Ectodermal cell (in vitro differentiated cells): ENCODE data around the gene XYLT1.

Source experiments
- H3K27ac ChIP-seq: 2 replicates; pipeline ENCODE4 v1.7.0; 2013; ENCODE audit warnings: mild to moderate bottlenecking, low read depth, low read length; ENCODE audit not compliant: insufficient read depth, poor library complexity, severe bottlenecking
- H3K27me3 ChIP-seq: 2 replicates; pipeline ENCODE4 v1.7.0; 2013; ENCODE audit warnings: mild to moderate bottlenecking, low read length; ENCODE audit not compliant: insufficient read depth, control insufficient read depth, poor library complexity, severe bottlenecking
- H3K36me3 ChIP-seq: one replicate; pipeline ENCODE4 v1.7.0; 2013; ENCODE audit warnings: low read length; ENCODE audit not compliant: control insufficient read depth, insufficient read depth
- H3K4me1 ChIP-seq: one replicate; pipeline ENCODE4 v1.7.0; 2013; ENCODE audit warnings: low read length; ENCODE audit not compliant: control insufficient read depth, insufficient read depth
- H3K4me3 ChIP-seq: 2 replicates; pipeline ENCODE4 v1.7.0; 2013; ENCODE audit warnings: low read depth, low read length, control low read depth; ENCODE audit not compliant: insufficient read depth
- H3K9me3 ChIP-seq: 2 replicates; pipeline ENCODE4 v1.7.0; 2013; ENCODE audit warnings: mild to moderate bottlenecking, low read length, moderate library complexity; ENCODE audit not compliant: control insufficient read depth
- WGBS, 2 experiments: methylation state at CpG; one replicate each; pipeline ENCODE4 v1.1.7; 2013; ENCODE audit warnings: missing lambda C conversion rate in 2 of 2; 5-methylcytosine and 5-hydroxymethylcytosine counted together

XYLT1 gene

DNA sequence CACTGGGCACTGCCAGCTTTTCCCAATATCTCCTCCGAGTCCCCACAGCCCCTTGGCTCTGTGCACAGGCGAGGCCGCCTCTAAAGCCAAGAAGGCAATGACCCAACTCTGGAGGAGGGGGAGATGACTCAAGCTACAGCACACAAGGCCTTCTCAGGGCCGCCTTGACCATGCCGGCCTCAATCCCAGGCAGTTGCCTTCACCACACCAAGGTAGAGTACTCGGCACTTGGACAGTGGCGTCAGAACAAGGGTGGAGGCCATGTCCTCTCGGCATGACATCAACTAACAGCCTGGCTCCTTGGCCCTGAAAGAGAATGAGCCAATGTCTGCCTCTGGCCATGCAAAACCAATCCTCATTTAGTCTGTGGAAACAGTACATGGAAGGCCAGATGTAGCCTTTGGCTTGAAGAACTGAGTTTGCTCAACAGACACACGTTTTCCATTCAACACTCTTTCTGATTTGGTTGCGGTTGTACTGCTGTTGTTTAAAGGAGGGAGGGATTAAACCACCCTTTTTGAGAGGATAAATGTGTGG lies 139.6 kb downstream of the XYLT1 start:
- no peak overlapping the region for H3K4me3 ChIP-seq
- H3K4me1 ChIP-seq = no peaks in the 10 kb centered on the region
- no peaks in the 10 kb centered on the region for H3K9me3 ChIP-seq
- WGBS, 2 experiments = 72 to 76% methylated on average over 10 of the region's 10 CpGs
- no peak overlapping the region for H3K27ac ChIP-seq
- no peaks in the 10 kb centered on the region for H3K27me3 ChIP-seq
- H3K36me3 ChIP-seq = no peaks in the 10 kb centered on the region

DNA sequence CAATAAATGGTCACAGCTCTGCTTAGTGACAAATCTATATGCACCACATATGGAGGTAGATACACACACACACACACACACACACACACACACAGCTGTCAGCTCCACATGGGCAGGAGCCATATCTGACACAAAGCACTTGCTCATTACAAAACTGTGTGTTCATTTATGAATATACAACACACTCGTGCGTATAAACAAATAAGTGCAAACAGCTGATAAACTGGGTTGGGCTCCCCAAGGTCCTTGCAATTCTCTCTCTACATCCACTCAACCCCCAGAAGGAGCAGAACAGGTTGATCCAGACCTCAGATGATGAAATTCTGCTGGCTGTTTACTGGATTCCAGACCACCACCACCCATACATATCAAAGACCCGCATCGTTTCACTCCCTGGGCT lies 140.7 kb downstream of the XYLT1 start:
- 88 to 89% methylated on average over 4 of the region's 4 CpGs for WGBS, 2 experiments

DNA sequence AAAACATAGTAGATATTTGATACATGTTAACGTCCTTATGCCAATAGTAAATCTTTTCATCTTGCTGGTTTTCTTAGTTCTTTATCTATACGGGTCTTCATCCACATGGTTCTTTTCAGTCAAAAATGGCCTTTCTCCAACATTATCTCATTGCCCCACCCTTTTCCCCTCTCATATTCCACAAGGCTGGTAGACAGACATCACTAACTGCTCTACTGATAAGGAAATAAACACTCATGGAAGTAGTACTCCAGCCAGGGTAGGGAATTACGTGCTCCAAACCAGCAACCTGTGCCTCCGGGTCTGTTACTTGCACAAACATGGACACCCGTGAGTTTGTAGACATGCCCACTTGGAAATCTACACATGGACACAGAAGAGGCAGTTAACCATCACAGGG lies 141.4 kb downstream of the XYLT1 start:
- no peaks in the 10 kb centered on the region for H3K36me3 ChIP-seq
- H3K27me3 ChIP-seq = no peaks in the 10 kb centered on the region
- no peak overlapping the region for H3K27ac ChIP-seq
- H3K9me3 ChIP-seq = no peaks in the 10 kb centered on the region
- H3K4me3 ChIP-seq = no peak overlapping the region
- no peaks in the 10 kb centered on the region for H3K4me1 ChIP-seq
- WGBS, 2 experiments = 91 to 95% methylated on average over 5 of the region's 5 CpGs

More for the DNA sequence above, 140.7 kb downstream of the XYLT1 start:
- no peaks in the 10 kb centered on the region for H3K9me3 ChIP-seq
- H3K36me3 ChIP-seq = no peaks in the 10 kb centered on the region
- no peak overlapping the region for H3K4me3 ChIP-seq
- H3K27me3 ChIP-seq = no peaks in the 10 kb centered on the region
- no peaks in the 10 kb centered on the region for H3K4me1 ChIP-seq
- H3K27ac ChIP-seq = no peak overlapping the region

DNA sequence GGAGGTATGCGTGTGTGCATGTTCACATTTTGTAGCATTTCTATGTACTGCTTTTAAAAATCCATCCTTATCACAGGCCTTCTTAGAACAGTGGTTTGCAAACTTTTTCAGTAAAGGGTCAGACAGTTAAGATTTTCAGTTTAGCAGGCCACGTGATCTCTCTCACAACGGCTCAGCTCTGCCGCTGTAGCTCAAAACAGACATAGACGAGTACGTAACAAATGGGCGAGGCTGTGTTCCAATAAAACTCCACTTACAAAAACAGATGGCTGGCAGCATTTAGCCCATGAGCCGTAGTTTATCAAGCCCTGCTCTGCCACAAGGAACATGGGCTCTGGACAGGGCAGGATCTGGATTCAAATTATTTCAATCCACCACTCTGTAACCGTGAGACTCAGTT lies 141.8 kb downstream of the XYLT1 start:
- Histone ChIP-seq H3K4me1 (no peaks in the 10 kb centered on the region), H3K27me3 (no peaks in the 10 kb centered on the region), H3K36me3 (no peaks in the 10 kb centered on the region), H3K9me3 (no peaks in the 10 kb centered on the region), H3K27ac (no peak overlapping the region), H3K4me3 (no peak overlapping the region)
- WGBS, 2 experiments = 91 to 93% methylated on average over 8 to 9 of the region's 9 CpGs

DNA sequence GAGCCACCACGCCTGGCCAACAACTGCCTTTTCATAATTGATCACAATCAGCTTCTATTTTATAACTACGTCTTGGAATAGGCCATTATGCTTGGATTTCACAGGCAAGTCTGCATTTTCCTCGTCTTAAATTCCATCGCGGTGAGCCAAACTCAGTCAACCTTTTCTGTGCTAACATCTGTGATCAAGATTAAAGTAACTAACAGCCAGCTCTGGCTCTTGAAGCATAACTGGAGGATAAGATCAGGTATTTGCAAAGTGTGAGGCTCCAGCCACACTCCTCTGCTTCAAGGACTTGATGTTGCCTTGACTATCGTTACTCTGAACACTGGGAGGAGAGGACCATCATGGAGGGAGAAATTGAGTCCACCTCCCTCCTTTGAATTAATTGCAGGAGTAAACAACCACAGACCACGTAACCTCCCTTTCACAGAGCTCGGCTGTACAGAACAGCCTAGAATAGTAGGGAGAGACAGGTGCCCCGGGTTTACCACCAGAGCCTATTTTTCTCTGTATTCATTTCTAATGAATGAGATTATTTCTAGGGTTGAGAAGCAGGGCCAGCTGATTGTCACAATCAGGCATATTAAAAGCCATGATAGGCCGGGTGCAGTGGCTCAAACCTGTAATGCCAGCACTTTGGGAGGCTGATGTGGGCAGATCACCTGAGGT lies 143.0 kb downstream of the XYLT1 start:
- 96% methylated on average over 10 of the region's 10 CpGs for WGBS, 2 experiments
- Histone ChIP-seq H3K9me3 (no peaks in the 10 kb centered on the region), H3K27me3 (no peaks in the 10 kb centered on the region), H3K27ac (no peak overlapping the region), H3K36me3 (no peaks in the 10 kb centered on the region), H3K4me3 (no peak overlapping the region), H3K4me1 (no peaks in the 10 kb centered on the region)

DNA sequence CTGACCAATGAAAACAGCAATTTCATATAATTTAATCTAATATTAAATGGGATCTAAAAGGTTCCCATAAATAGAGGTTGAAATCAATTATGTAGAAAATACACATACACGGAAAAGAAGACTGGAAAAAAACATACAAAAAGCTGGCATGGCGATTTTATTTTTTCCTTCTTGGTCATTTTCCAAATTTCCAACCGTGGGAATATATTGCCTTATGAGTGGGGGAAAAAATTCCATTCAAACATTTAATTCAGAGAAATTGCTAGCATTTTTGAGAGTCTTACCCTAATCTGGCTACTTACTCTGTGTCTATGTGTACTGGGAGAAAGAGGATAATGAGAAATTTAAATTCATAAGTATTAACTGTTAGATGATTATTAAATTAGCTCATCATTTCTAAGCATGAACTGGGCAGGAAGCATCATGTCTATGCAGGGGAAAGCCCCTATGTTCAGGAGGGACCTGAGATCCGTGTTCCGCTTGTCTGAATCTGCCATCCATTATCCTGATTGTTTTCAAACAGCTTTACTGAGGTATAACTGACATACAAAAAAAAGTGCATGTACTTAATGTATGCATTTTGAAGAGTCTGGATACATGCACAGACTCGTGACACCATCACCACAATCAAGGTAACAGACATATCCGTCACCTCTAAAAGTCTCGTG lies 145.2 kb downstream of the XYLT1 start:
- no peaks in the 10 kb centered on the region for H3K9me3 ChIP-seq
- no peak overlapping the region for H3K4me3 ChIP-seq
- H3K27ac ChIP-seq = no peak overlapping the region
- H3K36me3 ChIP-seq = no peaks in the 10 kb centered on the region
- no peaks in the 10 kb centered on the region for H3K27me3 ChIP-seq
- WGBS, 2 experiments = 96 to 98% methylated on average over 5 to 8 of the region's 8 CpGs
- no peaks in the 10 kb centered on the region for H3K4me1 ChIP-seq

DNA sequence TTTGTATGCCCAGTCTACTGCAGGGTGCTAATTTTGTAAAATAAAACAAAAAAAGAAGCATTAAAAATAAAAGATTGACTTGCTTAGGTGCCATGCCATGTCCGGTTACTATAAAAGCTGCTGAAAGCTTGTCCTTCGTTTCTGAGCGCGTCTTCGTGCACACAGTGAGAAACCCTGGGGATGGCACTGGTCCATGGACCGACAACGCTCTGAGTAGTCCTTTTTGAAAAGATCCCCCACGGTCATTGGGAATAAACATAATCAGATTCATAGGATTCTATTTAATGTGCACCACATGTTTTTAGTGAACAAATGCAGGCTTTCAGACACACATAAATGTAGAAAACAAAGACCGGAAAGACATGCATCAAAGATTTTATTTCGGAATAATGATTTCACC lies 146.3 kb downstream of the XYLT1 start:
- no peaks in the 10 kb centered on the region for H3K36me3 ChIP-seq
- no peaks in the 10 kb centered on the region for H3K9me3 ChIP-seq
- no peak overlapping the region for H3K4me3 ChIP-seq
- no peak overlapping the region for H3K27ac ChIP-seq
- 85 to 87% methylated on average over 10 of the region's 10 CpGs for WGBS, 2 experiments
- no peaks in the 10 kb centered on the region for H3K4me1 ChIP-seq
- H3K27me3 ChIP-seq = no peaks in the 10 kb centered on the region

DNA sequence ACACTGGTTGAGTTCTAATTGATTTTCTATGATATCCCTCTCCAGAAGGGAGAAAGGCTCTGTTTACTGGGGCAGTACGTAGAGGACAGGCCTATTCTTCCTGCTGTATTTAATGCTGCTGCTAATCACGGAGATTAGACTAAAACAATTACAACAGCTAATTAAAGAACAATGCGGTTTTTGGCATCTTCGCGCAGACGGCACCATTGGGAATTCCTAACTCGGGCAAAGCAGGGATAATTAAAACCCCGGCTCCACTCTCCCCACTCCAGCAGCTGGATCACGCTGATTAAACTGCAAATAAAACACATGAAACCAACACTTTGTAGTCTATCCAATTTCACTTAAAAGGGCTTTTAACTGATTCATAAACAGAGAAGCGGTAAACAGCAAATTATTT lies 147.6 kb downstream of the XYLT1 start:
- H3K27me3 ChIP-seq = no peaks in the 10 kb centered on the region
- WGBS, 2 experiments = 73 to 77% methylated on average over 10 of the region's 10 CpGs
- no peaks in the 10 kb centered on the region for H3K9me3 ChIP-seq
- no peak overlapping the region for H3K27ac ChIP-seq
- H3K4me1 ChIP-seq = no peaks in the 10 kb centered on the region
- no peak overlapping the region for H3K4me3 ChIP-seq
- H3K36me3 ChIP-seq = no peaks in the 10 kb centered on the region

DNA sequence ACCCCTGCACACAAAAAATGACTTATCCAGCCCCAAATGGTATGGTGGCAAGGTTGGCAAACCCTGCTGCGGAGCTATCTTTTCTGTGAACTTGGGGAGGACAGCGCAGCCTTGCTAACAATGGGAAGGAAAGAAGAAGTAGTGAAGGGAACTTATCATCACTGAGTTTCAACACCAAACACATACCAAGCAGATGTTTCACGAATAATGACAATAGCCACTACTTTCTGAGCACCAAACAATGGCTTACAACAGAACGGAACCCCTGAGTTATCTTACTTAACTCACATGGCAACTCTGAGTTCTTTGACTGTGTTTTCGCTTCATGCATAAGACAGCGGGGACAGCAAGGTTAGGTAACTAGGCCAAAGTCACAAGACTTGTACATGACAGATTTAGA lies 148.9 kb downstream of the XYLT1 start:
- Histone ChIP-seq H3K4me3 (no peak overlapping the region), H3K36me3 (no peaks in the 10 kb centered on the region), H3K27ac (no peak overlapping the region), H3K4me1 (no peaks in the 10 kb centered on the region), H3K9me3 (no peaks in the 10 kb centered on the region), H3K27me3 (no peaks in the 10 kb centered on the region)
- WGBS, 2 experiments = 82 to 89% methylated on average over 6 of the region's 6 CpGs

DNA sequence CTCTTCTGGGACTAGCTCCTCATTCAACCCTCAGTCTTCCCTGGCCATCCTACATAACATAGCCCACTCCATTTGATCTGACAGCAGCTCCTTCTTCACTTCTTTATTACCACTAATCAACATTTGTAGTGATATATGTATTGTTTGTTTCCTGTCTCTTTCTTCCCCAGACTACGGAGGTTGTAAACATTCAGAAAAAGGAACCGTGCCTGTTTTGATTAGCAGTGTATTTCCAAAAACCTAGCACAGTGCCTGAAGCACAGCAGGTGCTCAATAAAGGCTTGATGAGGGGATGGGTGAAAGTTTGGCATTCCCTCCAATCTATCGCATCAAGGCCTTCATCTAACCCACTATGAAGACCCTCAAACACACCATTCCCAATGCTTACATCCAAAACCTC lies 150.8 kb downstream of the XYLT1 start:
- no peaks in the 10 kb centered on the region for H3K36me3 ChIP-seq
- H3K9me3 ChIP-seq = no peaks in the 10 kb centered on the region

More for the DNA sequence above, 150.8 kb downstream of the XYLT1 start:
- H3K4me3 ChIP-seq = no peak overlapping the region
- no peaks in the 10 kb centered on the region for H3K4me1 ChIP-seq
- no peaks in the 10 kb centered on the region for H3K27me3 ChIP-seq
- H3K27ac ChIP-seq = no peak overlapping the region
- WGBS, 2 experiments = 86 to 92% methylated on average over 3 of the region's 3 CpGs
